AG09319 (cell line): ENCODE data around the gene AGPAT3.

Source experiments
- DNase-seq: peaks from one replicate; pipeline ENCODE4 v3.0.0-alpha.2; 2010; ENCODE audit warnings: low read depth; ENCODE audit errors: extremely low read depth
- CTCF ChIP-seq: IDR thresholded peaks from 2 replicates; pipeline ENCODE4 v1.5.1; 2011; ENCODE audit warnings: low read depth, mild to moderate bottlenecking, inconsistent platforms, low read length, moderate library complexity

AGPAT3 gene

GRCh38 chr21:43829161-43829560, 35.9 kb upstream of the AGPAT3 start:
- TF ChIP-seq CTCF: no peak
- DNase-seq: no peak

- DNase-seq: no peak
- no peak for TF ChIP-seq CTCF
These were observed 35.4 kb upstream of the AGPAT3 start for GRCh38 chr21:43829575-43830119.

GRCh38 chr21:43832158-43832550, 32.9 kb upstream of the AGPAT3 start:
- no peak for TF ChIP-seq CTCF
- no peak for DNase-seq

- no peak for DNase-seq
- TF ChIP-seq CTCF: no peak
These were observed 32.4 kb upstream of the AGPAT3 start for GRCh38 chr21:43832648-43833047.

- DNase-seq: no peak
- TF ChIP-seq CTCF: no peak
These were observed 30.7 kb upstream of the AGPAT3 start for GRCh38 chr21:43834146-43834905.

GRCh38 chr21:43835050-43835449, 30.0 kb upstream of the AGPAT3 start:
- DNase-seq: no peak
- no peak for TF ChIP-seq CTCF

GRCh38 chr21:43835861-43836260, 29.2 kb upstream of the AGPAT3 start:
- no peak for DNase-seq
- TF ChIP-seq CTCF: no peak
